ENCODE measurements around the gene NME2. TPM values are rescaled to one million over a fixed set of nuclear protein-coding genes. Genes with fewer than 3 reads are reported as not detected.

The NME2 gene
- polyA plus RNA-seq, 1 donor (not counting 4 experiments of a cell fraction or from before 2014, with no cell fraction given): 1,260 TPM

GRCh38 chr17:51149163-51149562 is 17.0 kb upstream of the NME2 start:
- Histone ChIP-seq H3K9ac (ENCODE audit: control insufficient read depth, extremely low read depth, insufficient read depth, low read length) (no peak overlapping the region), H3K9me3 (ENCODE audit: control insufficient read depth, low read depth, low read length) (no peaks in the 10 kb centered on the region), H2AFZ (ENCODE audit: control insufficient read depth, low read length) (no peak overlapping the region), H3K4me2 (ENCODE audit: control insufficient read depth, extremely low read depth, insufficient read depth, low read depth, low read length) (no peak overlapping the region), H3K4me1 (ENCODE audit: control insufficient read depth, extremely low read depth, insufficient read depth, low read length) (peaks cover 9% of the 10 kb centered on the region), H3K9me1 (ENCODE audit: control insufficient read depth, extremely low read depth, insufficient read depth, low read length) (no peaks in the 10 kb centered on the region), H3K27me3 (ENCODE audit: control insufficient read depth, extremely low read depth, insufficient read depth, low read length) (no peaks in the 10 kb centered on the region), H3K27ac (ENCODE audit: control insufficient read depth, insufficient read depth, low read length) (no peak overlapping the region), H3K79me2 (ENCODE audit: control insufficient read depth, insufficient read depth, low read length) (peaks cover 7% of the 10 kb centered on the region), H3K4me3 (ENCODE audit: control insufficient read depth in 2 of 3, extremely low read depth in 1 of 3, insufficient read depth in 2 of 3, low read depth in 1 of 3, low read length in 3 of 3) (no peak overlapping the region), H3K36me3 (ENCODE audit: control insufficient read depth in 2 of 2, extremely low read depth in 1 of 2, insufficient read depth in 2 of 2, low read length in 2 of 2) (no peaks in the 10 kb centered on the region), H4K20me1 (ENCODE audit: control insufficient read depth, extremely low read depth, insufficient read depth, low read length) (no peaks in the 10 kb centered on the region)
- dilution Hi-C loops (cut with MboI; ENCODE audit: extremely low pct_ligation_motif_present, low sequenced_read_pairs): no loop called here
- FAIRE-seq (no peak), DNase-seq (ENCODE audit: low read depth, low spot score) (no peak)
- TF ChIP-seq CTCF (optimal IDR thresholded peaks at IDR 0.05 in 1 of 3, IDR thresholded peaks at IDR 0.05 in 1 of 3, conservative IDR thresholded peaks at IDR 0.05 in 1 of 3; ENCODE audit: extremely low read depth in 1 of 3, insufficient read depth in 2 of 3, low read length in 3 of 3) (no peak), EZH2 (IDR thresholded peaks at IDR 0.05; ENCODE audit: low read length) (no peak)

- no peak for FAIRE-seq
- no peak overlapping the region for H3K4me3 ChIP-seq (ENCODE audit: control insufficient read depth in 2 of 3, extremely low read depth in 1 of 3, insufficient read depth in 2 of 3, low read depth in 1 of 3, low read length in 3 of 3)
- TF ChIP-seq CTCF (optimal IDR thresholded peaks at IDR 0.05 in 1 of 3, IDR thresholded peaks at IDR 0.05 in 1 of 3, conservative IDR thresholded peaks at IDR 0.05 in 1 of 3; ENCODE audit: extremely low read depth in 1 of 3, insufficient read depth in 2 of 3, low read length in 3 of 3) (no peak), EZH2 (IDR thresholded peaks at IDR 0.05; ENCODE audit: low read length) (no peak)
- no peaks in the 10 kb centered on the region for H3K9me3 ChIP-seq (ENCODE audit: control insufficient read depth, low read depth, low read length)
- H2AFZ ChIP-seq (ENCODE audit: control insufficient read depth, low read length): no peak overlapping the region
- H3K9me1 ChIP-seq (ENCODE audit: control insufficient read depth, extremely low read depth, insufficient read depth, low read length): no peaks in the 10 kb centered on the region
- peaks cover 25% of the 10 kb centered on the region for H3K79me2 ChIP-seq (ENCODE audit: control insufficient read depth, insufficient read depth, low read length)
- no peaks in the 10 kb centered on the region for H3K27me3 ChIP-seq (ENCODE audit: control insufficient read depth, extremely low read depth, insufficient read depth, low read length)
- peaks cover 15% of the 10 kb centered on the region for H3K4me1 ChIP-seq (ENCODE audit: control insufficient read depth, extremely low read depth, insufficient read depth, low read length)
- no peak overlapping the region for H3K4me2 ChIP-seq (ENCODE audit: control insufficient read depth, extremely low read depth, insufficient read depth, low read depth, low read length)
- no peak overlapping the region for H3K9ac ChIP-seq (ENCODE audit: control insufficient read depth, extremely low read depth, insufficient read depth, low read length)
- dilution Hi-C loops (cut with MboI; ENCODE audit: extremely low pct_ligation_motif_present, low sequenced_read_pairs): no loop called here
- no peak overlapping the region for H3K27ac ChIP-seq (ENCODE audit: control insufficient read depth, insufficient read depth, low read length)
- H3K36me3 ChIP-seq (ENCODE audit: control insufficient read depth in 2 of 2, extremely low read depth in 1 of 2, insufficient read depth in 2 of 2, low read length in 2 of 2): peaks cover 0 to 7% of the 10 kb centered on the region in 2 experiments
- no peaks in the 10 kb centered on the region for H4K20me1 ChIP-seq (ENCODE audit: control insufficient read depth, extremely low read depth, insufficient read depth, low read length)
- no peak for DNase-seq (ENCODE audit: low read depth, low spot score)
Measured at GRCh38 chr17:51150932-51151331, 15.3 kb upstream of the NME2 start.

All from keratinocyte (primary cell).